Posterior cingulate gyrus (tissue), 11 donors: ENCODE data around the gene FBLN5.
"Not testable (repeated sequence)": the region's sequence is repeated elsewhere in the genome, so short reads cannot be mapped to it uniquely, and the experiment has no call there.

Experiments used
- DNase-seq, 10 donors: peaks; one replicate each; pipeline versions ENCODE4 v3.0.0 to v3.0.0-alpha.2; 2020 to 2021; ENCODE audit warnings: mixed read lengths in 3 of 10
- intact Hi-C: fragments of 100-400 bp; cut with DNase I; formaldehyde crosslinking; loops from one replicate; pipeline ENCODE4 v1.15.1; 2023

The FBLN5 gene

DNA sequence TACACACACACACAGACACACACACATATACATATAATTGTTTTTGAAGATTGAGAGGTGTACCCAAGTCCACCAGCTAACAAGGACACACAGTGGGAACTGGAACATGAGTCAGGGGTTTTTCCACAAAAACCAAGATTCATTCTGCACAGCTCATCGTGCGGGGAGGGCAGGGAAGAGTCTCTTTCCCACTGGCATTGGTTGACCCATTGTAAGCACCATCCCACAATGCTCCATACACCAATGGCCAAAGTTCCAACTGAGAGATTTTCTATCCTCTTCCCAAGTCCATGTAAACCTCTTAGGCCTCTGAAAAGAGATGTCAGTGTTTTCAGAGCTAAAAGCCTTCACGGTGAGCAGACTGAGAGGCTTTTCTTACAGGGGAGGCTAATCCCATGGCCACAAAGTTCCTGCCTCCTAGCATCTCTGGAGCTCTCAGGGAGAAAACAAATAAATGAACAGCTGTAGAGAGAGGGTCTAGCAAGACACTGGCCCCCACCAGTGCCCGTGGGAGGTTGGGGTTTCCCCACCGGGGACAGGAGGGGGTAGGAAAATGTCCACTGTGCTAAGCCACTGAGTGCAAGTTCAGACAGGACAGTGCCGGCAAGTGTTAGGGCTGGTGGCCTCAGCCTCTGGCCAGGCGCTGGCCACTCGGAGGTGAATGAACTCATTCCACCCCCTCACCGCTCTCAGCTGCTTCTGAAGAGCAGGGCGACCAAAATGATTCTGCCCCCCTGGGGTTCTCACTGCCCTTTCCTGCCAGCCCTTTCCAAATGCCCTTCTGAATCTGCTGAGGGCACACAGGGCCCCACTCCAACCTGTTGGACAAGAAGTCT is 58.6 kb downstream of the FBLN5 start:
- peak in 1 of 10 donors; percentile 73 for DNase-seq
- intact Hi-C loops: no loop called here

DNA sequence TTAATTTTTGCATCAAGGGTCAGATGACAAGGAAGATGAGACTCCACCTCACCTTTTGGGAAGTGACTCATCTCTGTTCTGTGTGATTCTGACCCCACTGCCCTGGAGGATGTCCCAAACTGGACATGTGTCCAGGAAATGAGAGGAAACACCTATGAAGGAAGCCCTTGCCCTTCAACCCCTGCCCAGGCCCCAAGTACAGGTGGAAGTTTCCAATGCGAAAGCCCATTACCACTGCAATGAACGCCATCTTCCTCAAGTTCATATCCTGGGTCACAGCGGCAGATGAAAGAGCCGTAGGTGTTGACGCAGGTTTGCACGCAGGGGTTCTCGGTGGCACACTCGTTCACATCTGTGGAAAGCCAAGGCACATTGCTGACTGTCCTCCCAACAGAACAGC is 60.5 kb downstream of the FBLN5 start:
- no peak for DNase-seq
- intact Hi-C loops: no loop called here

DNA sequence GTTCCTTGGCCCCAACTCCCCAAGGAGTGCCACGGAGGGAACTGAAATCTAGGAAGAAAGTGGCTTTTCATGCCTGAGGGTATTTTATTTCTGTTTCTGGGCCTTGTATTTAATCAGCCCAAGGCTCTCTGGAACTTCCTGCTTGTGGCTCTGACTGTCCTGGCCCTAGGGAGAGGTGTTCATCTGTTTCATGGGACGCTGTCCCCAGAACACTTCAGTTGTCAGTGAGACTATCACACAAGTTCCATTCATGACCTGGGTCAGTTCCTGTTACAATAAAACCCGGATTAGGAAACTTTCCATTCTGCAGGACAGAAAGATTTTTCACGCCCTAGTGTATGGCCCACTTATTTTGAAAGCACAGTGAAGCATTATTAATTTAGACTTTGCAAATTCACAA is 61.7 kb downstream of the FBLN5 start:
- intact Hi-C loops: no loop called here
- DNase-seq: no peak

DNA sequence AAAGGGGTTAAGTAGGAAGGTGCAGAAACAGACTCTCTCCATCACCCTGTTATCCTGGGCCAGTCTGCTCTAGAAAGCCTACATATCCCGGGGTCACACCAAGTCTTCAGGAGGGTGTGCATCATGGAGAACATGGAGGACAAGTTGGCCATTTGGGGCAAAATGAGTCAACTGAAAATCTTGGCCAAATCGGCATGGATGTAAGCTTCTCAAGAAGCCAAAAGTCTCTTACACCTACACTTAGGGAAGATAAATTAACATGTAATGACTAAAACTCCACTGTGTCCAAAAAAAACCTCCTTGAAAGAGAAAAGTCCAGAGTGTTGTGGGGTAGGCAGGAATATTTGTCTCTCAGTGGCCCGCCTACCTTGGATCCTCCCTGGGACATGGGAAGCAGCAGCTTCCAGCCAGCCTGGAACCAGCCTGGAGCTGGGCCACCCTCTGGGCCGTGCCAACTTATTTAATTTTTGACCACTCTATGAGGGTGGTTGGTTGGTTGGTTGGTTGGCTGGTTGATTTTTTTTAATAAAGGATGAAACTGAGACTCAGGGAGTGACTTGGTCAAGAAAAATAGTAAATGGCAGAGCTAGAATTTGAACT is 62.3 kb downstream of the FBLN5 start:
- no peak for DNase-seq
- intact Hi-C loops: no loop called here

DNA sequence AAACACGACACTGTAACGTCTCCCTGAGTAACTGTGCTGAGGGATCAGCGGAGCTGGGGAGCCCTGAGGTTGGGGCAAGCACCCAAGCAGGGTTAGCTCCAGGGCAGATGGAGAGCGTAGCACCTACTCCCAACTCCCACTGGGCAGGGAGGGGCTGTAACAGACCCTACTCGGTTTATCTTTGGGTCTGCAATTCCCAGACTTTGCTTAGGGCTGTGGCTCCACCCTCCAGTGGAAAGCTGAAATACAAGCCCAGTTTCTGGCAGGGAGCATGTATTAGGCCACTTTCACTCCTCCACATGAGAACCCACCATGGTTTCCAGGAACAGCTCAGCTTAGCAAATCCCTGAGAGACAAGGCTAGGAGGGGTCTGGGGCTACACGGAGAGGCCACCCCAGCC is 62.8 kb downstream of the FBLN5 start:
- intact Hi-C loops: no loop called here
- DNase-seq: no peak

DNA sequence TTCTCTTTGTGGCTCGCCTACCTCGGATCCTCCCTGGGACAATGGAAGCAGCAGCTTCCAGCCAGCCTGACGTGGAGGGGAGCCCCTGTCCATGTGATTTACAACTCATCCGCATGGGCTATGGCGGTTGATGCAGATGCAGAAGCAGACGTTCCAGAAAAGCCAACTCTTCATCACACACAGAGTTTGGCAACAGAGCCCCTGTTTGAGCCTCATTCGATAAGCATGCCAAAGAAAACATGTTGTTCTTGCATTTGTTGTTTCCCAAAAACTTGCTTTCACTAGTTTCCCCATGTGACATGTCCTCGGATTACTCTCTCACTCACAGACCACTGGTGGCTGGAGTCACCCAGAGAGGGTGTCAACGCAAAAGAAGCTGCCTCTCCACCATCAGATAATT is 63.7 kb downstream of the FBLN5 start:
- intact Hi-C loops: no loop called here
- DNase-seq: peak in 1 of 10 donors; percentile 25

DNA sequence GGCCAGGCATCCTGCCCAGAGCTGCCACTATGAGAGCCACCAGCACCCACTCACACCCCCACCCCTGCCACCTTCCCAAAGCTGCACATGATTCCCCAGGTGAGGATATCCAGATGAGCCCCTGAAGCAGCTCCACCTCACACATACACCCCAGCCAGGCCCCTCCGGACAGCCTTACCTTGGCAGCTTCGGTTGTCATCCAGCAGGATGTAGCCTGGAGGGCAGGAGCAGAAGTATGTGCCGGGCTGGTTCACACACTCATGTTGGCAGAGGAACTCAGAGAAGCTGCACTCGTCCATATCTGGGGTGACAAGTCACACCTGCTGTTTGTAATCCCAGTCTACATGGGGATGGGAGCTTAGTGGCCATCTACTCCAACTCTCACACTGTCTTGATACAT is 64.7 kb downstream of the FBLN5 start:
- peak in 1 of 10 donors; percentile 35 for DNase-seq
- intact Hi-C loops: no loop called here

DNA sequence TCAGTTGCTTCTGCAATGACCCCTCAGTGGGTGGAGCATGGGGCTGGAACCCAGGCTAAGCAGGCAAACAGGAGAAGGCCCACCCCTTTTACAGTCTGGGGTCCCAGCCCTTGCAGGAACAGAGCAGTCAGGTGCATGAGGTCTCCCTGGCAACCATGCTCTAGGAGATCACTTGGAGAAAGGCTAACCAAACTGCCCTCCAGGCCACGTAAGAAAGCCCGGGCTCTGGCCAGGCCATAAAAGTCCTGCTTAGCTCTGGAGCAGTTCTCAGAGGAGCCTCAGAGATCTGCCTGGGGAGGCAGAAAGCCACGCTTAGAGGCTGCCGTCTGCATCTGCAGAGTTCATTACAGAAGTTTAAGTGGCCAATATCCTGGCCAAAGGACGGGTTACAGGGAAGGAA is 65.1 kb downstream of the FBLN5 start:
- intact Hi-C loops: no loop called here
- DNase-seq: peak in 1 of 10 donors; percentile 31

DNA sequence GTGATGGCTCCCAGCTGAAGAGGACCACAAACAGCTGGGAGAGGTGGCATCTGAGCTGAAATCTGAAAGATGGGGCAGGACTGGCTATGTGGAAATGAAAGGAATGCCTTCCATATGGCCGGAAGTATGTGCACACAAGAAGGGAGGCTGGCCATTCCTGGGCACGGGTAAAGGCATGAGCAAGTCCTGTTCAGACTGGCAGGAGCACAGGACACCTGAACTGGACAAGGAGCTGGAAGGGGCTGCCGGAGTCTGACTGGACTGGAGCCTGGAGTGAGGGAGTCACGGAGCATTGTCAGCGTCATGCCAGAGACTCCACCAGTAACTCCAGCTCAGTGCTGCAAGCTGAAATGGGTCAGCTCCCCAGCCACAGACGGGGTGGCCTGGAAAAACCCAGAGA is 68.3 kb downstream of the FBLN5 start:
- DNase-seq: peak in 1 of 10 donors; percentile 56
- intact Hi-C loops: no loop called here

DNA sequence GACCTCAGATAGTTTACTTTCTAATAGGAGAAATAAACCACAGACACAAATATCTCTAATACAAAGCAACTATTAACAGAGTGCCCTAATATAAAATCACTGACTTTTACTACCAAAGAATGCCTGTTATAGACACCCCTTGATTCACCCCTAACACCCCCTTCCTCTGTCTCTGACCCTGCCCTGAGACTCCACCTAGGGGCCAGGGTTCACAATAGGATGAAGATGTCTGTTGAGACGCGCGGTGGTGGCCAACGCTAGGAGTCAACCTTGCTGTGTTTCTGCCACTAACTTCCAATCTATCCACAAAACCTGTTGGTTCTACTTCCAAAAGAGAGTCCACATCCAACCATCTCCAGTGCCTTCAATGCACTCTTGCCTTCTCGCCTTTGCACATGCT is 69.2 kb downstream of the FBLN5 start:
- DNase-seq: peak in 1 of 10 donors; percentile 9

DNA sequence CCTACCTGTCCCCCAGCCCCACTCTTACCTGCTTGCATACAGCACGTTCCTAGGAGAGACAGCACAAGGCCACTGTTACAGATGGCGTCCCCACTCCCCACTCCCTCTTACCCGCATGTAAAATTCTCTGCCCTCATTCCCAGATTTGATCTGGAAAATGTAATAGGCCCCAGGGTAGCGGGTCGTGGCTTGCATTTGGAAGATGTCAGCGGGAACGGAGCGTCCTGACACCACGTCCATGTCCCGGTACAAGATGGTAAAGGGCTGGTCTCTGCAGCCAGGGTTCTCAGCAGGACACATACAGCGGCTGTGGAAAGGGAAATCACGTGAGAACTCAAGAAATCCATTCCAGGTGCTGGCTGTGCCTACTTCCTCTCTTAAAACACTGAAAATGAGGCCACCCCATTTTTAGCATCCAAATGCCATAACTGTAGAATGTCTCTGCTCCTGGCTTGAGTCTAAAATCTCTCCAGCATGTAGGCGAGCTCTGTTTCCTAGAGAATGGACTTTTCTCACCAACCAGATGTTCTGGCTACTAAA is 70.0 kb downstream of the FBLN5 start:
- intact Hi-C loops: no loop called here
- peak in 1 of 10 donors; percentile 61 for DNase-seq

More for the DNA sequence above, 69.2 kb downstream of the FBLN5 start:
- intact Hi-C loops: no loop called here

DNA sequence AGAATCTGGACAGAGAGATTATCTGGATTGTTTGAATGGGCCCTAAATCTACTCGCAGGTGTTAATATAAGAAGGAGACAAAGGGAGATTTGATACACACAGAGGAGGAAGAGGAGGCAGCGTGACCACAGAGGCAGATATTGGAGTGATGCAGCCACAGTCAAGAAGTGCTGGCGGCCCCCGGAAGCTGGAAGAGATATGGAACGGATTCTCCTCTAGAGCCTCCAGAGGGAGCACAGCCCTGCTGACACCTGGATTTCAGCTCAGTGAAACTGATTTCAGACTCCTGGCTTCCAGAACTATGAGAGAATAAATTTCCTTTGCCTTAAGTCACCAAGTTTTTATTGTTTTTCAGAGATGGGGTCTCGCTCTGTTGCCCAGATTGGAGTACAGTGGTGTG is 71.0 kb downstream of the FBLN5 start:
- peak in 1 of 10 donors; percentile 49 for DNase-seq

DNA sequence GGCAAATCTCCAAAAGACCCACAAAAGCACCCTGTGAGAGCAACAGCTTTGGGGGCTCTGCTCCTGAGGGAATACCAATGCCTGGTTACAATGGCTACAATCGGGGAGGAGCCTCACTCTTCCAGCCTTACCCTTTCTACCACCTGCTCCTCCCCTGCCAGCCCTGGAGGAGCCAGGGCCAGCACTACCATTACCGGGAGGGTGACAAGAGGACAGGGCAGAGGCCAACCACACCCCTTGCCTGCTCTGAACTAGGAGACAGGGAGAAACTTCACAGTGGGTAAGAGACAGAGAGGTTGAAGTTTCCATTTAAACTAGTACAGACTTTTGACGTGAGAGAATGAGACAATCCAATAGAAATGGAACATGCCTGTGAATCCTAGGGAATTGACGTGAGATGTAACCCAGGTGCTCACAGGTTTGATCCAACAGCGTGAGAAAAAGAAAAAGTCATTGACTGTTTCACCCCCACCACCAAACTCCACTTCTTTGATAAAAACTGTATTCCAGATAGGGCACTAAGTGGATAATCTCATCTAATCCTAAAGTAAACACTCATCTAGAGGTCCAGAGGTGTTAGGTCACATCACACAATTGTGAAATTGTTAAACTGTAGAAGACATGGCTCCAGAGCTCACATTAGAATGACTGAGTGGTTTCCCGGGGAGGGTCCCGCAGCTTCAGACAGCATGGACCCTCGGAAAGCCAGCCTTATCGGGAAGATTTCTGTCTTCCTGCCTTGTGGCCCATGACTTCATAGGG is 71.8 kb downstream of the FBLN5 start:
- peak in 1 of 10 donors; percentile 39 for DNase-seq
- intact Hi-C loops: no loop called here

More for the DNA sequence above, 71.0 kb downstream of the FBLN5 start:
- intact Hi-C loops: no loop called here

DNA sequence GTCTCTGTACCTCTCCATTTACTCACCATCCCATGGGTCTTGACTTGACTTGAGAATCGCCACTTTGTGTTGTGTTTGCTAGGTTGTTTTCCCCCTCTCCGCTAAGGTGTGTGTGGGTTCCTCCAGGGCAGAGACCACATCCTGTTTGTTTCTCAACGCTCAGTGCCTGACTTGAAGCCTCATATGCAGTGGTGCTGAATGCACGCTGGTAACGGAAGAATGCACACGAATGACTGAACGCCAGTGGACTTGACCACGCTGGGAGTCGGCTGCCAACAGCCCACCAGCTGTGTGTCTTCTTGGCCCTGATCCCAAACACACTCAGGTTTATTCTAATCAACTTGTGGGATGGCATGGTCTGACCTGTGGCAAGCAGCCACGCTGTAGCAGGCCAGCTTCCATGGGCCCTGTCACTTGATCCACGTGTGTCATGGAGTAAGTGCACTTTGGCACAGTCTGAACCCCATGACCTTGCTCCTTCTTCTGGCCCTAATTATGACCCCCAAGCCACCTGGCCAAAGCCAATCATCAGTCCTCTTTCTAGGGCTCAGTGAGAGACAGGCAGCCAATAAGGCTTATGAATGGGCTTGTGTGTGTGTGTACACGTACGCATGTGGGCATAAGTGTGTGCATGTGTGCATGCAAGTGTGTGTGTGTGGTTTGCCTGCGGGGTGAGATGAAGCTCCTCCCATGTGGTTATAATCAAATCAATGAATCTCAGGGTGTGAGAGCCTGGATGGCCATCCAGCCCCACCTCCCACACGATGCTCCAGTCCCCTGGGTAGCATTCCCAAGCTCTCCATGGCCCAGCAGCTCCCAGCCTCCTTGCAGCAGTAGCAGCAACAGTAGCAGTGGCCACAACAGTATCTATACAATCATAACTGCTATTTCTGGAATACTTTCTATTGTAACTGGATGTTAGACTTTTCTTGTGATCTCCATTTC is 73.8 kb downstream of the FBLN5 start:
- intact Hi-C loops: no loop called here
- peak in 1 of 10 donors; percentile 35 for DNase-seq

DNA sequence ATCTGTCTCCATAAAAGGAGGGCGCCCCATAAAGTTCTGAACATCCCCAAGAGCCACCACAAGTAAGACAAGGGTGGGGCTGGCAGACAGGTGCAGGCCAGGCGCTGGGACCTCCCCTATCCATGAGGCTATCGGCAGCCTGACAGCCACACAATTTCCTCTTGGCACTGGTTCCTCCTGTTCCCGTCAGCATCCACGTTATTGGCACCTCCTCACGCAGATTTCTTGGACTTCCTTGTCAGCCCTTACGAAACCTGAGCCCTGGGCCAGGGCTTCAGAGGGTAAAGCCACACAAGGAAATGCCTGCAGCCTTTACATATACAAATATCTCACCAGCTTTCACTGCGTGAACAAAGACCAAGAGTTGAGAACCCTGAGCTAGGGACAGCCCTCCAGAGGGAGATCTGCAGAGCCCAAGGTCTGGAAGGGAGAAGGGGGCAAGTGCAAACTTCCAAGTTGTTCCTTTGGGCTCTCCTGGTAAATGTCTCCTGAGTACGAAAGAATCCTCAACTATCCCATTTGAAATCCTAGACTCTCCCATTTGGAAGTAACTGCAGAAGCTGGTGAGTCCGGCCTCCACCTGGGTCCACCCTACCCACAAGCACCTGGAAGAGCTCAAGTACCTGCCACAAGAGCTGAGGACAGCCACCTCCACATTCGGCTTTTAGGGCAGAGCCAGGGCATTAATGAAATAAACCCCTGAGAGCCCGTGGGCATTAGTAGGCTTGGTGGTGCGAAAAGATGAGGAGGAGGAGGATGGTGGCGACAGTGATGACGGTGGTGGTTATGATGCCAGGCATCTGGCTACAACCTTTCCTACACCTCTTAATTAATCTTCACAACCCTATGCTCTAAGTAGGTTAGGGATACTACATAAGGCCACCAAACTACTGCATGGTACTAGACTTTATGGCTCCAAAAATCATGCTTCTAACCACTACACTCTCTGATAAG is 74.7 kb downstream of the FBLN5 start:
- intact Hi-C loops: no loop called here
- peak in 1 of 10 donors; percentile 83 for DNase-seq

DNA sequence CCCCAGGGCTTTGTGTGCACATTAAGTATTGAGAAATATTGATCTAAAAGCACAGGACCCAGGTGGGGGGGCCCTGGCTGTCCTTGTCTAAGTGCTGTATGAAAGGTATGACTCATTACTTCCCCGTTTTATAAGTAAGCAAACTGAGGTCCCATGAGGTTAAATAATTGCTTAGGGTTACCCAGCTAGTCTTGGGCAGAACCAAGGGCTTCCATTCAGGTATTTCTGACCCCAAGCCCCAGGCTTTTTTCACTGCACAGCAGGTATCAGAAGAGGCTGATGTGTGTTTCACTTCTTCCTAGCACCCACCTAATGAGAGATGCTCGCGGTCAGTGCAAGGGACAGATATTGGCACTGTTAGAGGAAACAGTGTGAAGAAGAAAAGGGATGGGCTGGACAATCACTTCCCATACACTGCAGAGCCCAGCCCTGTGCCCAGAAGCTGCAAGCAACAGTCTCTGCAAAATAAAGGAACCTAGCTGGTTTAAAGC is 75.4 kb downstream of the FBLN5 start:
- DNase-seq: peak in 1 of 10 donors; percentile 8
- intact Hi-C loops: no loop called here

DNA sequence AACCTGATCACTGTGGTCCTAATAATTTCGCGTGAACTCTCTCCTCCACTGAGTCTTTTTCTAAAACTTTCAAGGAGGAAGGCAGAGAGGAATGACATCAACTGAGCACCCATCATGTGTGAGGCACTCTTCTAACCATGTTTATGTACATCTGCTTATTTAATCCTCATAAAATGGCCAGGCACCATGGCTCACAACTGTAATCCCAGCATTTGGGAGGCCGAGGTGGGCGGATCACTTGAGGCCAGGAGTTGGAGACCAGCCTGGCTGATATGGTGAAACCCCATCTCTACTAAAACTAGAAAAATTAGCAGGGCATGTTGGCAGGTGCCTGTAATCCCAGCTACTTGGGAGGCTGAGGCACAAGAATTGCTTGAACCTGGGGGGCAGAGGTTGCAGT is 76.1 kb downstream of the FBLN5 start:
- peak in 1 of 10 donors; percentile 34 for DNase-seq

DNA sequence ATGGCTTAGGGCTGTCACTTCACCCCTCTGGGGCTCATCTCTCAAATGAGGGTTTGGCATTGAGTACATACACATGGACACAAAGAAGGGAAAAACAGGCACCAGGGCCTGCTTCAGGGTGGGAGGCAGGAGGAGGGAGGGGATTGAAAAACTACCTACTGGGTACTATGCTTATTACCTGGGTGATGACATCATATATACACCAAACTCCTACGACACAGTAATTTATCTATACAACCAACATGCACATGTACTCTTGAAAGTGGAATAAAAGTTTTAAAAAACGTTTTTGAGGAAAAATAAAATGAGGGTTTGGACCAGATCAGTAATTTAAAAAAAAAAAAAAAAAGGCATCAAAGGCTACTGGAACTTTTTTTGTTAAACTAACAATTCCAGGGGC is 76.6 kb downstream of the FBLN5 start:
- DNase-seq: peak in 1 of 10 donors; percentile 24
- intact Hi-C loops: no loop called here

More for the DNA sequence above, 76.1 kb downstream of the FBLN5 start:
- intact Hi-C loops: not testable (repeated sequence)
